Measurements from ENCODE around the gene PXDN. TPM values are rescaled to one million over a fixed set of nuclear protein-coding genes. Genes with fewer than 3 reads are reported as not detected.
"Not testable (repeated sequence)": the region's sequence is repeated elsewhere in the genome, so short reads cannot be mapped to it uniquely, and the experiment has no call there.

The PXDN gene
- total and polyA plus RNA-seq, 2 donors (not counting 3 experiments of a cell fraction or from before 2014, with no cell fraction given), result 231 to 308 TPM

DNA sequence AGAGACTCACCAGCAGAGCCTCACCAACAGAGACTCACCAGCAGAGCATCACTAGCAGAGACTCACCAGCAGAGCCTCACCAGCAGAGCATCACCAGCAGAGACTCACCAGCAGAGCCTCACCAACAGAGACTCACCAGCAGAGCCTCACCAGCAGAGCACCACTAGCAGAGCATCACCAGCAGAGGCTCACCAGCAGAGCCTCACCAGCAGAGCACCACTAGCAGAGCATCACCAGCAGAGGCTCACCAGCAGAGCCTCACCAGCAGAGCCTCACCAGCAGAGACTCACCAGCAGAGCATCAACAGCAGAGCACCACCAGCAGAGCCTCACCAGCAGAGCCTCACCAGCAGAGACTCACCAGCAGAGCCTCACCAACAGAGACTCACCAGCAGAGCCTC lies 35.7 kb upstream of the PXDN start:
- dilution Hi-C loops (cut with MboI; ENCODE audit: extremely low pct_ligation_motif_present, low sequenced_read_pairs); FAIRE-seq; H3K36me3 ChIP-seq (ENCODE audit: control insufficient read depth in 2 of 2, extremely low read depth in 1 of 2, insufficient read depth in 2 of 2, low read length in 2 of 2): not testable (repeated sequence)

DNA sequence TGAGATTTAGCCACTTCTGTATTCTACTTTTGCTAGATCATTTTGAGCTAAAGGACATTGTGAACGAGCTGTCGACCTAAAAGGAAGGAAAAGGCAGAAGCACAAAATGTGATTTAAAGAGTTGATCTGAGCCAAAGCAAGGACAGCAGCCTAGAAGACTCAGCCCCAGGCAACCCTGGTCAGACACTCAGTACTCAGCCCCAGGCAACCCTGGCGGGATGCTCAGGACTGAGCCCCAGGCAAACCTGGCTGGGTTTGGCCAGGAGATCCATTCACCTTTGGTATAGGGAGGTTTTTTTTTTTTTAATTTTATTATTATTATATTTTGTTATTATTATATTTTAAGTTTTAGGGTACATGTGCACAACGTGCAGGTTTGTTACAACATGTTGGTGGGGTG lies 34.3 kb upstream of the PXDN start:
- H3K9me3 ChIP-seq (replicated peaks; ENCODE audit: control insufficient read depth, insufficient read depth, low read length), result no peaks in the 10 kb centered on the region
- no peaks in the 10 kb centered on the region for H4K20me1 ChIP-seq (replicated peaks; ENCODE audit: control insufficient read depth, extremely low read depth, insufficient read depth, low read length)
- no peak overlapping the region for H2AFZ ChIP-seq (ENCODE audit: low read depth, low read length)
- no peaks in the 10 kb centered on the region for H3K79me2 ChIP-seq (ENCODE audit: control insufficient read depth, insufficient read depth, low read length)
- H3K4me3 ChIP-seq (replicated peaks in 1 of 3; ENCODE audit: insufficient read depth in 1 of 3, low read depth in 1 of 3, low read length in 3 of 3), result no peak overlapping the region
- no peaks in the 10 kb centered on the region for H3K27me3 ChIP-seq (ENCODE audit: control insufficient read depth in 2 of 2, insufficient read depth in 2 of 2, low read length in 2 of 2)
- H3K9me1 ChIP-seq (replicated peaks; ENCODE audit: control insufficient read depth, extremely low read depth, insufficient read depth, low read length), result no peaks in the 10 kb centered on the region
- no peak for DNase-seq (ENCODE audit: low read depth, low spot score)
- no TSS peak for BruUV-seq (replicated peaks)
- TF ChIP-seq POLR2AphosphoS5 (IDR thresholded peaks at IDR 0.05; ENCODE audit: insufficient read depth, low read depth, low read length) (no peak), GATA2 (IDR thresholded peaks at IDR 0.05; ENCODE audit: insufficient read depth, insufficient read length, low read depth, low read length) (no peak), POLR2A (IDR thresholded peaks at IDR 0.05; ENCODE audit: low read depth, low read length) (no peak), FOS (IDR thresholded peaks at IDR 0.05; ENCODE audit: borderline replicate concordance, insufficient read depth, low read length) (no peak), JUN (IDR thresholded peaks at IDR 0.05; ENCODE audit: borderline replicate concordance, insufficient read depth, insufficient read length, low read depth) (no peak), MYC (IDR thresholded peaks at IDR 0.05; ENCODE audit: low read depth, low read length) (no peak), EZH2 (IDR thresholded peaks at IDR 0.05; ENCODE audit: borderline replicate concordance, low read depth, low read length, severe bottlenecking) (no peak)
- TF ChIP-seq, protein P1, sequence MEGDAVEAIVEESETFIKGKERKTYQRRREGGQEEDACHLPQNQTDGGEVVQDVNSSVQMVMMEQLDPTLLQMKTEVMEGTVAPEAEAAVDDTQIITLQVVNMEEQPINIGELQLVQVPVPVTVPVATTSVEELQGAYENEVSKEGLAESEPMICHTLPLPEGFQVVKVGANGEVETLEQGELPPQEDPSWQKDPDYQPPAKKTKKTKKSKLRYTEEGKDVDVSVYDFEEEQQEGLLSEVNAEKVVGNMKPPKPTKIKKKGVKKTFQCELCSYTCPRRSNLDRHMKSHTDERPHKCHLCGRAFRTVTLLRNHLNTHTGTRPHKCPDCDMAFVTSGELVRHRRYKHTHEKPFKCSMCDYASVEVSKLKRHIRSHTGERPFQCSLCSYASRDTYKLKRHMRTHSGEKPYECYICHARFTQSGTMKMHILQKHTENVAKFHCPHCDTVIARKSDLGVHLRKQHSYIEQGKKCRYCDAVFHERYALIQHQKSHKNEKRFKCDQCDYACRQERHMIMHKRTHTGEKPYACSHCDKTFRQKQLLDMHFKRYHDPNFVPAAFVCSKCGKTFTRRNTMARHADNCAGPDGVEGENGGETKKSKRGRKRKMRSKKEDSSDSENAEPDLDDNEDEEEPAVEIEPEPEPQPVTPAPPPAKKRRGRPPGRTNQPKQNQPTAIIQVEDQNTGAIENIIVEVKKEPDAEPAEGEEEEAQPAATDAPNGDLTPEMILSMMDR (IDR thresholded peaks at IDR 0.05; ENCODE audit: extremely low read depth in 1 of 2, insufficient read depth in 1 of 2, low read depth in 1 of 2, low read length in 2 of 2), result no peak
- TF ChIP-seq, protein P2, sequence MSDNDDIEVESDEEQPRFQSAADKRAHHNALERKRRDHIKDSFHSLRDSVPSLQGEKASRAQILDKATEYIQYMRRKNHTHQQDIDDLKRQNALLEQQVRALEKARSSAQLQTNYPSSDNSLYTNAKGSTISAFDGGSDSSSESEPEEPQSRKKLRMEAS (IDR thresholded peaks at IDR 0.05; ENCODE audit: insufficient read depth, insufficient read length), result no peak
- H3K4me2 ChIP-seq (ENCODE audit: insufficient read depth, low read length), result no peak overlapping the region
- intact Hi-C loops (cut with micrococcal nuclease), result no loop called here
- dilution Hi-C loops (cut with MboI; ENCODE audit: extremely low pct_ligation_motif_present, low sequenced_read_pairs), result no loop called here
- no peak overlapping the region for H3K27ac ChIP-seq (ENCODE audit: insufficient read depth, low read depth, low read length)
- H3K4me1 ChIP-seq (ENCODE audit: control insufficient read depth, extremely low read depth, insufficient read depth, low read length), result no peaks in the 10 kb centered on the region
- no peak for FAIRE-seq
- POLR2A ChIA-PET, result no interaction called here
- no peaks in the 10 kb centered on the region for H3K36me3 ChIP-seq (ENCODE audit: control insufficient read depth in 2 of 2, extremely low read depth in 1 of 2, insufficient read depth in 2 of 2, low read length in 2 of 2)
- no peak overlapping the region for H3K9ac ChIP-seq (replicated peaks; ENCODE audit: extremely low read depth, insufficient read depth, low read length)
- CTCF ChIA-PET, result no interaction called here

More for the DNA sequence above, 35.7 kb upstream of the PXDN start:
- H2AFZ ChIP-seq (ENCODE audit: low read depth, low read length); H3K4me1 ChIP-seq (ENCODE audit: control insufficient read depth, extremely low read depth, insufficient read depth, low read length); H3K27me3 ChIP-seq (ENCODE audit: control insufficient read depth in 2 of 2, insufficient read depth in 2 of 2, low read length in 2 of 2); H3K4me2 ChIP-seq (ENCODE audit: insufficient read depth, low read length); H3K9me1 ChIP-seq (replicated peaks; ENCODE audit: control insufficient read depth, extremely low read depth, insufficient read depth, low read length); H3K9me3 ChIP-seq (replicated peaks; ENCODE audit: control insufficient read depth, insufficient read depth, low read length); H3K79me2 ChIP-seq (ENCODE audit: control insufficient read depth, insufficient read depth, low read length); H3K9ac ChIP-seq (replicated peaks; ENCODE audit: extremely low read depth, insufficient read depth, low read length); intact Hi-C loops (cut with micrococcal nuclease); DNase-seq (ENCODE audit: low read depth, low spot score); H3K4me3 ChIP-seq (replicated peaks in 1 of 3; ENCODE audit: insufficient read depth in 1 of 3, low read depth in 1 of 3, low read length in 3 of 3); H4K20me1 ChIP-seq (replicated peaks; ENCODE audit: control insufficient read depth, extremely low read depth, insufficient read depth, low read length); POLR2A ChIA-PET; BruUV-seq (replicated peaks); H3K27ac ChIP-seq (ENCODE audit: insufficient read depth, low read depth, low read length): not testable (repeated sequence)
- CTCF ChIA-PET, result interaction anchor here (1.7 kb wide), 1 partner anchor 11 kb away, joined by 4 read pairs; no protein-coding TSS in a partner anchor
